ENCODE data around the gene PACS2.

The PACS2 gene

GRCh38 chr14:105425823-105426247, 111.3 kb downstream of the PACS2 start:
- TF ChIP-seq, protein P1, sequence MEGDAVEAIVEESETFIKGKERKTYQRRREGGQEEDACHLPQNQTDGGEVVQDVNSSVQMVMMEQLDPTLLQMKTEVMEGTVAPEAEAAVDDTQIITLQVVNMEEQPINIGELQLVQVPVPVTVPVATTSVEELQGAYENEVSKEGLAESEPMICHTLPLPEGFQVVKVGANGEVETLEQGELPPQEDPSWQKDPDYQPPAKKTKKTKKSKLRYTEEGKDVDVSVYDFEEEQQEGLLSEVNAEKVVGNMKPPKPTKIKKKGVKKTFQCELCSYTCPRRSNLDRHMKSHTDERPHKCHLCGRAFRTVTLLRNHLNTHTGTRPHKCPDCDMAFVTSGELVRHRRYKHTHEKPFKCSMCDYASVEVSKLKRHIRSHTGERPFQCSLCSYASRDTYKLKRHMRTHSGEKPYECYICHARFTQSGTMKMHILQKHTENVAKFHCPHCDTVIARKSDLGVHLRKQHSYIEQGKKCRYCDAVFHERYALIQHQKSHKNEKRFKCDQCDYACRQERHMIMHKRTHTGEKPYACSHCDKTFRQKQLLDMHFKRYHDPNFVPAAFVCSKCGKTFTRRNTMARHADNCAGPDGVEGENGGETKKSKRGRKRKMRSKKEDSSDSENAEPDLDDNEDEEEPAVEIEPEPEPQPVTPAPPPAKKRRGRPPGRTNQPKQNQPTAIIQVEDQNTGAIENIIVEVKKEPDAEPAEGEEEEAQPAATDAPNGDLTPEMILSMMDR (IDR thresholded peaks at IDR 0.05): no peak

DNA sequence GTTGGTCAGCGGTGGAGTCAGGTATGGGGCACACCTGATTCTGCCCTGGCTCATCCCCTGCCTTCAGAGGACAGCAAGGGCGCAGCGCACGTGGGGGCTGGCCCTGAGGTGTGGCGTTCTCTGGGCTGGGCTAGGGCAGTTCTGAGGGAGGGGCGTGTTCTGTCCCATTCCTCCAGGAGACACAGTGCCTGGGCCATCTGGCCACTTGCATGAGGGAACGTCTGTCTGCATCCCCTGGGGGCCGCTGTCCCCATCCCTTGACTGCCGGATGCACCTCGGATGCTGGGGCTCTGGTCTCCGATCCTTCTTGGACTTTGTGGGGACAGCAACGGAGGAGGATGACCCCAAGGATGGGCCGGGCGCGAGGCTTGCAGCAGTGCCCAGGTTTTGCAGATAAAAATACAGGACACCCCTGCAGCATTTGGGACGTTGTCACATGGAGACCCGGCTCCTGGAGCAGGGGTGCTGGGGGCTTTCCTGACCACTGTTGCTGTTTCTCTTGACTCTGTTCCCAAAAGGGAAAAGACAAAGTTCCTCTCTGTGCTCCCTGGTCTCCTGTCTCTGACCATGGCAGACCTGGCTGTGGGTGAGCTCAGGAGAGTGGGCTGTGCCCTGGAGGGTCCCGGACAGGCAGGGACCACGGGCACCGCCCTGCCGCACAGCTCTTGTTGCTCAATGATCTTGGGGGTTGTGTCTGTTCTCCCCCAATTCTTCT, 112.0 kb downstream of the PACS2 start:
- TF ChIP-seq, protein P1 (IDR thresholded peaks at IDR 0.05): no peak

DNA sequence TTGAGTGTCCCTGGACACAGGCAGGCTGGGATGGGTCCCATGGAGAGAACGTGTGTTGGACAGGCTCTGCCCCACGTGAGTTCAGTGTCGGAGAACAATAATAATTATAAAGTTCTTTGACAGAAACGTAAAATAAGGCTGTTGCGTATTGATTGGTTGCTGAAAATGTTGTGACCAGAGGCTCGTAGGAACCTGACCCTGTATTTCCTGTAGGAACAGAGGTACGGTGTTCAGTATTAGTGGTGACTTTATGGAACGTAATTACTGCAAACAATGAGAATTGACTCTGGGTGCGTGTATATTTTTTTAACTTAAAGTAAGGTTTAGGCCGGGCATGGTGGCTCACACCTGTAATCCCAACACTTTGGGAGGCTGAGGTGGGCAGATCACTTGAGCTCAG, 112.9 kb downstream of the PACS2 start:
- TF ChIP-seq, protein P1 (IDR thresholded peaks at IDR 0.05): no peak

DNA sequence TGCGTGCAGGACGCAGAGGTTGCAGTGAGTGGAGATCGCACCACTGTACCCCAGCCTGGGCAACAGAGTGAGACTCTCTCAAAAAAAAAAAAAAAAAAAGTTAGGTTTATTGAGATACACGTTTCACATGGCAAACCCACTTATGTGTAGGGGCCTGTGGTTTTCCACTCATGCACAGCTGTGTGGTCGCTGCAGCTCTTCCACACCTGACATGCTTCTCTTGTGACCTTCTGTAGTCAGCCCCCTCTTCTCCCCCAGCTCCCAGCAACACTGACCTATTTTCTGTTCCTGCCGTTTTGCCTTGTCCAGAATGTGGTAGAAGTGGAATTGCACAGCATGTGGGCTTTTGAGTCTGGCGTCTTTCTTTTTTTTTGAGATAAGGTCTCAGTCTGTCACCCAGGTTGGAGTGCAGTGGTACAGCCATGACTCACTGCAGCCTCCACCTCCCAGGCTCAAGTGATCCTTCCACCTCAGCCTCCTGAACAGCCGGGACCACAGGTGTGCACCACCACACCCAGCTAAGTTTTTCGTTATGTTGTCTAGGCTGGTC, 113.5 kb downstream of the PACS2 start:
- TF ChIP-seq, protein P1 (IDR thresholded peaks at IDR 0.05): no peak

DNA sequence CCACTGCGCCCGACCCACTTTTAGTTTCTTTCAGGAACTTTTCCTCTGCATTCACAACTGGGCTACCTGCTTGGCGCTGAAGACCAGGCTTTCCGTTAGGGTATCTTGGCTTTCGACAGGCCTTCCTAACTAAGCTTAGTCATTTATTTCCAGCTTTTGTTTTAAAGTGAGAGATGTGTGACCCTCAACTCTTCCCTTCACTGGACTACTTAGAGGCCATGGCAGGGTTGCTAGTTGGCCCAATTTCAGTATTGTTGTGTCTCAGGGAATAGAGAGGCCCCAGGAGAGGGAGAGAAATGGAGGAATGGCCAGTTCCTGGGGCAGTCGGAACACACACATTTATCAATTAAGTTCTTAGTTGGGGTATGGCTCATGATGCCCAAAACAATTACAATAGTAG, 115.5 kb downstream of the PACS2 start:
- TF ChIP-seq, protein P1 (IDR thresholded peaks at IDR 0.05): no peak

DNA sequence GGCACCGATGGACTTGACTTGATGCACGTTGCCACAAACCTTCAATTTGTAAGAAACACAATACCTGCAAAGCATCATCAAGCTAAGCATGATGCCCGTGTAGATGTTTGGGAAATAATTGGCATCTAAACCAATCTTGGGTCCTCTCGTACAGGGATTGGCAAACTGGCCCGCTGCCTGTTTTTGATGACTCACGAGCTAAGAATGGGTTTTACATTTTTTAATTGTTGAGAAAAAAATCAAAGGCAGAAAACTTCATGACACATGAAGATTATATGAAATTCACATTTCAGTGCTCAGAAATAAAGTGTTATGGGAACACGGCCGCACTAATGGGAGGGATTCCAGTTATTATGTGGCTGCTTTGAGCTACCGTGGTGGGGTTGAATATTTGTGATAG, 116.0 kb downstream of the PACS2 start:
- TF ChIP-seq, protein P1 (IDR thresholded peaks at IDR 0.05): no peak

GRCh38 chr14:105431256-105431655, 116.7 kb downstream of the PACS2 start:
- TF ChIP-seq, protein P1 (IDR thresholded peaks at IDR 0.05): no peak

Data from LNCAP (cell line).